Heart right ventricle (tissue), 16 donors: Measurements from ENCODE around the gene RFX3. TPM values are rescaled to one million over a fixed set of nuclear protein-coding genes. Genes with fewer than 3 reads are reported as not detected.
A peak's percentile ranks its signal among the peaks of the same experiment; 100 is the strongest.

Experiments used
- ATAC-seq, 8 donors: fragments of 200-7000 bp; cut with Tn5 transposase; one replicate each; pipeline ENCODE4 v1.9.1; 2020; ENCODE audit warnings: mild to moderate bottlenecking in 8 of 8, moderate library complexity in 8 of 8, moderate number of reproducible peaks in 1 of 8
- DNase-seq, 2 donors: peaks; one replicate each; pipeline ENCODE4 v3.0.0-alpha.2; 2020
- H3K27ac ChIP-seq, 10 donors: fragments of 200-600 bp; sonication (generic) in 2 of 10; one replicate each; pipeline versions ENCODE4 v1.5.0 to v1.8.0; 2020 to 2022; ENCODE audit warnings: mild to moderate bottlenecking in 3 of 10
- H3K27me3 ChIP-seq, 7 donors: fragments of 200-600 bp; one replicate each; pipeline ENCODE4 v1.8.0; 2021 to 2022; ENCODE audit warnings: mild to moderate bottlenecking in 2 of 7
- H3K36me3 ChIP-seq, 9 donors: fragments of 200-600 bp; sonication (generic) in 1 of 9; one replicate each; pipeline versions ENCODE4 v1.5.0 to v1.8.0; 2020 to 2022; ENCODE audit warnings: mild to moderate bottlenecking in 2 of 9
- H3K4me1 ChIP-seq, 9 donors: fragments of 200-600 bp; sonication (generic) in 1 of 9; one replicate each; pipeline versions ENCODE4 v1.5.0 to v1.8.0; 2020 to 2022; ENCODE audit warnings: mild to moderate bottlenecking in 4 of 9
- H3K4me3 ChIP-seq, 10 donors: fragments of 200-600 bp; sonication (generic) in 2 of 10; one replicate each; pipeline versions ENCODE4 v1.5.0 to v1.8.0; 2020 to 2022; ENCODE audit warnings: mild to moderate bottlenecking in 7 of 10, moderate library complexity in 2 of 10
- H3K9me3 ChIP-seq, 11 donors: fragments of 200-600 bp in 10 of 11; sonication (generic) in 2 of 11; one replicate each; pipeline versions ENCODE4 v1.5.0 to v1.8.0; 2013 to 2022; ENCODE audit warnings: mild to moderate bottlenecking in 2 of 11, control low read depth in 1 of 11, moderate library complexity in 1 of 11
- CTCF ChIP-seq, 9 donors: fragments of 200-600 bp; sonication (generic) in 2 of 9; IDR thresholded peaks; one replicate each; pipeline versions ENCODE4 v1.5.0 to v1.8.0; 2021 to 2022; ENCODE audit warnings: antibody characterized with exemption in 9 of 9, mild to moderate bottlenecking in 5 of 9, moderate library complexity in 1 of 9
- WGBS, 2 donors: extraction: QIAGEN DNeasy Blood & Tissue Kit; methylation state at CpG; one replicate each; pipeline ENCODE4 v1.1.7; 2013; ENCODE audit warnings: inconsistent platforms in 1 of 2; 5-methylcytosine and 5-hydroxymethylcytosine counted together
- intact Hi-C, 10 donors: fragments of 100-400 bp; cut with DNase I; formaldehyde crosslinking; loops; one replicate each; pipeline versions ENCODE4 v1.11.1 to v1.14.2; 2022
- long read RNA-seq, 3 donors: library from polyadenylated mRNA; unstranded; transcript quantifications; one replicate each; pipeline ENCODE4 v2.0.0, GENCODE V29; 2020 to 2021
- polyA plus RNA-seq, 2 donors: library from polyadenylated mRNA; stranded (reverse); fragments of 200-250 nt; gene quantifications; one replicate each; pipeline ENCODE4 v1.2.3, GENCODE V29; 2013
- total RNA-seq, 10 donors: library from RNA; stranded (reverse); fragmentation: NEBNext Ultra II Directional in 3 of 10; extraction: Animal tissue kit (Norgen Biotek cat#: 25700) in 3 of 10; gene quantifications; one replicate each; pipeline versions ENCODE4 v1.2.1 to v1.2.4, GENCODE V29; 2021 to 2023
- donor health status: Arrhythmogenic right ventricular cardiomyopathy.
- donor health status: ischemic (EF 13 %, LVEDD 7.1; RV severe dilation, severe dysfunction).
- donor health status: healthy with polysubstance abuse.
- donor health status: DM: no; HTN: yes; CAD: no.
- donor health status: DM: no; HTN: no; CAD: no.
- donor health status: ischemic (EF 25% LVEDD 6.9; RV normal size, moderate dysfunction).
- donor health status: ischemic (EF 25% LVEDD 5.7; RV mildly dilated, moderate dysfunction).
- donor health status: healthy.
- donor health status: DM: yes; HTN: yes; CAD: no.
- donor health status: Ischemic cardiomyopathy.
- donor health status: ischemic (EF 35%, LVEDD 5.7; RV mildly dilated, moderate dysfunction).
- donor health status: nonischemic (EF 11% LVEDD 7.7; RV severe dilation, severe dysfunction).
- donor health status: DM: yes; HTN: yes; CAD: no.
- donor health status: PGD.
- donor health status: ischemic (EF 29% LVEDD 5.4; RV normal size, mild dysfunction).
- donor health status: nonischemic (EF 23%, LVEDD 6.1; RV moderate dilation, normal function).

Gene RFX3
- 1 to 10 TPM; 3.0 to 5.9 (median 3.9) TPM for total RNA-seq
- 1 to 10 TPM in 1 of 2 donors, under 1 TPM in 1; 0.43 to 1.8 TPM for polyA plus RNA-seq
- long read RNA-seq, donor 1, partial matches to known transcripts: 2 of 4 reads
- long read RNA-seq, donor 1, other reads (novel, unspliced or antisense): 2 of 4 reads
- long read RNA-seq, donor 2, partial matches to known transcripts: 1 of 1 reads
- long read RNA-seq, donor 2, other reads (novel, unspliced or antisense): 0 of 1 reads
- long read RNA-seq, donor 3, full-length matches to known transcripts: 1 of 1 reads
- long read RNA-seq, donor 3, partial matches to known transcripts: 0 of 1 reads
- long read RNA-seq, donor 3, other reads (novel, unspliced or antisense): 0 of 1 reads

- DNase-seq: peak; percentile 92 to 93
- intact Hi-C loops: loop anchor here in 5 of 10 donors (5.0 to 10.0 kb wide), 5 partner anchors 51 to 683 kb away; partner anchors contain the start of gene PUM3 (in 3 of the 5)
- peaks cover 0 to 38% (median 28%) of the 10 kb centered on the region in 9 donors for H3K4me1 ChIP-seq
- no peaks in the 10 kb centered on the region for H3K9me3 ChIP-seq
- TF ChIP-seq CTCF (IDR thresholded peaks at IDR 0.05): no peak
- H3K27ac ChIP-seq: peak within 1 kb of the TSS; percentile 99 to 100 (median 100)
- peak within 1 kb of the TSS; percentile 64 to 90 (median 80) for H3K4me3 ChIP-seq
- peaks cover 0 to 9% (median 0%) of the 10 kb centered on the region in 9 donors for H3K36me3 ChIP-seq
- whole genome bisulfite sequencing, 2 donors: 1% methylated on average over 24 of the region's 24 CpGs
- H3K27me3 ChIP-seq: no peaks in the 10 kb centered on the region
- peak; percentile 94 to 99 (median 97) for ATAC-seq
Measured at GRCh38 chr9:3525836-3526164, at the start of gene RFX3. Gene RFX3, minus strand, starts transcription at chr9:3526001. Its CDS starts 130,413 bp downstream, at chr9:3395588.

GRCh38 chr9:3571500-3571899 lies 45.7 kb upstream of the RFX3 start:
- peaks cover 0 to 7% (median 0%) of the 10 kb centered on the region in 9 donors for H3K4me1 ChIP-seq
- H3K4me3 ChIP-seq: no peak overlapping the region
- H3K36me3 ChIP-seq: no peaks in the 10 kb centered on the region
- TF ChIP-seq CTCF (IDR thresholded peaks at IDR 0.05): no peak
- intact Hi-C loops: no loop called here
- DNase-seq (no peak), ATAC-seq (no peak)
- no peak overlapping the region for H3K27ac ChIP-seq
- 70 to 82% methylated on average over 1 of the region's 1 CpG for WGBS, 2 donors
- H3K9me3 ChIP-seq: no peaks in the 10 kb centered on the region
- H3K27me3 ChIP-seq: no peaks in the 10 kb centered on the region

- H3K4me3 ChIP-seq: no peak overlapping the region
- no peak for TF ChIP-seq CTCF (IDR thresholded peaks at IDR 0.05)
- ATAC-seq (no peak), DNase-seq (no peak)
- H3K36me3 ChIP-seq: no peaks in the 10 kb centered on the region
- intact Hi-C loops: no loop called here
- H3K9me3 ChIP-seq: no peaks in the 10 kb centered on the region
- 93 to 96% methylated on average over 1 of the region's 1 CpG for WGBS, 2 donors
- H3K27me3 ChIP-seq: no peaks in the 10 kb centered on the region
- H3K27ac ChIP-seq: no peak overlapping the region
- peaks cover 0 to 5% (median 0%) of the 10 kb centered on the region in 9 donors for H3K4me1 ChIP-seq
Measured at GRCh38 chr9:3569529-3569928, 43.7 kb upstream of the RFX3 start.

- H3K27ac ChIP-seq: no peak overlapping the region
- 56 to 70% methylated on average over 6 of the region's 6 CpGs for WGBS, 2 donors
- no peak for TF ChIP-seq CTCF (IDR thresholded peaks at IDR 0.05)
Measured at GRCh38 chr9:3567988-3568387, 42.2 kb upstream of the RFX3 start.

More at GRCh38 chr9:3567988-3568387, 42.2 kb upstream of the RFX3 start:
- Histone ChIP-seq H3K36me3 (peaks cover 0 to 6% (median 0%) of the 10 kb centered on the region in 9 donors), H3K4me1 (peaks cover 0 to 5% (median 0%) of the 10 kb centered on the region in 9 donors), H3K9me3 (no peaks in the 10 kb centered on the region), H3K4me3 (no peak overlapping the region), H3K27me3 (no peaks in the 10 kb centered on the region)
- ATAC-seq (peak in 5 of 8 donors; percentile 52 to 98 (median 82)), DNase-seq (no peak)
- intact Hi-C loops: no loop called here
